Renal pelvis (tissue), 4 donors: ENCODE results near the gene NSD1. TPM values are rescaled to one million over a fixed set of nuclear protein-coding genes. Genes with fewer than 3 reads are reported as not detected.
"Not testable (repeated sequence)": the region's sequence is repeated elsewhere in the genome, so short reads cannot be mapped to it uniquely, and the experiment has no call there.

Experiments used
- DNase-seq: peaks from one replicate; pipeline ENCODE4 v3.0.0-alpha.2; 2013
- polyA plus RNA-seq, 3 donors: library from polyadenylated mRNA; unstranded; fragments of 120-200 nt; gene quantifications; one replicate each; pipeline ENCODE4 v1.2.1, GENCODE V29; 2013; ENCODE audit not compliant: insufficient read length in 3 of 3

The NSD1 gene
- polyA plus RNA-seq, 3 donors = 62.9 to 70.0 (median 68.5) TPM

GRCh38 chr5:177304392-177305119, 171.0 kb downstream of the NSD1 start:
- DNase-seq = no peak

GRCh38 chr5:177306103-177306640, 172.6 kb downstream of the NSD1 start:
- not testable (repeated sequence) for DNase-seq

- DNase-seq = no peak
These were observed 173.3 kb downstream of the NSD1 start for GRCh38 chr5:177306674-177307543.

GRCh38 chr5:177307544-177308363, 174.2 kb downstream of the NSD1 start:
- DNase-seq = no peak

GRCh38 chr5:177308740-177309139, 175.2 kb downstream of the NSD1 start:
- no peak for DNase-seq

- DNase-seq = no peak
These were observed 176.0 kb downstream of the NSD1 start for GRCh38 chr5:177309351-177310191.

GRCh38 chr5:177310332-177310731, 176.8 kb downstream of the NSD1 start:
- DNase-seq = no peak

- no peak for DNase-seq
These were observed 177.3 kb downstream of the NSD1 start for GRCh38 chr5:177310757-177311391.

- no peak for DNase-seq
These were observed 177.8 kb downstream of the NSD1 start for GRCh38 chr5:177311392-177311722.

GRCh38 chr5:177311723-177312648, 178.4 kb downstream of the NSD1 start, which contains the start of gene MXD3:
TSS of gene MXD3 (minus strand) at chr5:177311898. CDS start at chr5:177311830, 68 bp downstream.
- peak; percentile 96 for DNase-seq

GRCh38 chr5:177312649-177313181, 179.1 kb downstream of the NSD1 start:
- DNase-seq = no peak

- DNase-seq = no peak
These were observed 180.1 kb downstream of the NSD1 start for GRCh38 chr5:177313561-177314259.

GRCh38 chr5:177314376-177315342, 181.1 kb downstream of the NSD1 start:
- no peak for DNase-seq

GRCh38 chr5:177315411-177315810, 181.8 kb downstream of the NSD1 start:
- DNase-seq = no peak

GRCh38 chr5:177316005-177316404, 182.4 kb downstream of the NSD1 start:
- DNase-seq = no peak

- DNase-seq = no peak
These were observed 184.4 kb downstream of the NSD1 start for GRCh38 chr5:177317959-177318377.
